ENCODE data around the gene PALLD. TPM values are rescaled to one million over a fixed set of nuclear protein-coding genes. Genes with fewer than 3 reads are reported as not detected.

PALLD gene
- total RNA-seq, 1 experiment from 2014 or later: 23.7 TPM

DNA sequence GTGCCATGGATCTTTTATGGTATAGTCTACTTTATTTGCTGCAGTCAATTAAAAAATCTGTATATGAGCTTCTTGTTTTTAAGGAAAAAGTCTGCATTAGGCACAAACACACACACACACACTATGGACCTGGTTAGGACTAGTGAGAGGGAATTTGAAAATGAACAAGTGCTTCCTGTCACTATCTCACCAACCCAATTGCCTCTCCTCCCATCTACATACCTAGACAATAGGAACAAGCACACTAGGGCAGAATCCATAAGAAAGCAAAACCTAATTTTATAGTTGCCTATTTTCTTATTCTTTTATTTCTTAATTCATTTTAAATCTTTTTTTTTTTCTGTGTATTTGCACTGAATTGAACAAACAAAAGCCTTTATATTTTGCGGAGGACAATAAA lies 22.7 kb downstream of the PALLD start:
- ATAC-seq: no peak
- H3K9me3 Mint-ChIP-seq: peaks cover 3% of the 10 kb centered on the region; the same call in 1 of the 2 replicates
- peaks cover 11% of the 10 kb centered on the region for H3K4me1 Mint-ChIP-seq
- H3K27me3 Mint-ChIP-seq (ENCODE audit: low read depth): no peaks in the 10 kb centered on the region
- DNase-seq (ENCODE audit: low spot score): no peak
- POLR2A ChIA-PET: no interaction called here
- TF ChIP-seq SOX15 (CRISPR knock-in tag; IDR thresholded peaks at IDR 0.05): no peak
- TF ChIP-seq RORB (CRISPR knock-in tag; IDR thresholded peaks at IDR 0.05): no peak
- TF ChIP-seq TCF7 (CRISPR knock-in tag; IDR thresholded peaks at IDR 0.05; ENCODE audit: low read depth): no peak
- no peak for TF ChIP-seq ZNF263 (CRISPR knock-in tag; IDR thresholded peaks at IDR 0.05; ENCODE audit: low read depth)
- no peak for TF ChIP-seq ETV6 (CRISPR knock-in tag; IDR thresholded peaks at IDR 0.05)
- H3K36me3 Mint-ChIP-seq: no peaks in the 10 kb centered on the region
- no peak overlapping the region for H3K4me3 Mint-ChIP-seq
- no peak overlapping the region for H3K27ac Mint-ChIP-seq
- CTCF ChIA-PET: no interaction called here

GRCh38 chr4:168521721-168522120 lies 24.9 kb downstream of the PALLD start:
- ChIA-PET POLR2A (no interaction called here), CTCF (no interaction called here)
- Mint-ChIP-seq H3K9me3 (peaks cover 3% of the 10 kb centered on the region; the same call in 1 of the 2 replicates), H3K27ac (no peak overlapping the region), H3K4me3 (no peak overlapping the region), H3K4me1 (peaks cover 11% of the 10 kb centered on the region), H3K36me3 (no peaks in the 10 kb centered on the region), H3K27me3 (ENCODE audit: low read depth) (no peaks in the 10 kb centered on the region)
- TF ChIP-seq TEAD1 (CRISPR knock-in tag; IDR thresholded peaks at IDR 0.05) (no peak), SOX15 (CRISPR knock-in tag; IDR thresholded peaks at IDR 0.05) (no peak), GABPB1 (CRISPR knock-in tag; IDR thresholded peaks at IDR 0.05) (no peak), SP1 (CRISPR knock-in tag; conservative IDR thresholded peaks at IDR 0.05) (no peak), ZNF317 (CRISPR knock-in tag; IDR thresholded peaks at IDR 0.05; ENCODE audit: borderline replicate concordance, low read depth) (no peak), ZNF416 (CRISPR knock-in tag; IDR thresholded peaks at IDR 0.05) (no peak), NFATC4 (CRISPR knock-in tag; IDR thresholded peaks at IDR 0.05) (no peak), PRRX2 (CRISPR knock-in tag; IDR thresholded peaks at IDR 0.05) (no peak)
- TF ChIP-seq, protein P1, sequence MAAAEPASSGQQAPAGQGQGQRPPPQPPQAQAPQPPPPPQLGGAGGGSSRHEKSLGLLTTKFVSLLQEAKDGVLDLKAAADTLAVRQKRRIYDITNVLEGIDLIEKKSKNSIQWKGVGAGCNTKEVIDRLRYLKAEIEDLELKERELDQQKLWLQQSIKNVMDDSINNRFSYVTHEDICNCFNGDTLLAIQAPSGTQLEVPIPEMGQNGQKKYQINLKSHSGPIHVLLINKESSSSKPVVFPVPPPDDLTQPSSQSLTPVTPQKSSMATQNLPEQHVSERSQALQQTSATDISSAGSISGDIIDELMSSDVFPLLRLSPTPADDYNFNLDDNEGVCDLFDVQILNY (CRISPR knock-in tag; IDR thresholded peaks at IDR 0.05): no peak
- TF ChIP-seq, protein P2, sequence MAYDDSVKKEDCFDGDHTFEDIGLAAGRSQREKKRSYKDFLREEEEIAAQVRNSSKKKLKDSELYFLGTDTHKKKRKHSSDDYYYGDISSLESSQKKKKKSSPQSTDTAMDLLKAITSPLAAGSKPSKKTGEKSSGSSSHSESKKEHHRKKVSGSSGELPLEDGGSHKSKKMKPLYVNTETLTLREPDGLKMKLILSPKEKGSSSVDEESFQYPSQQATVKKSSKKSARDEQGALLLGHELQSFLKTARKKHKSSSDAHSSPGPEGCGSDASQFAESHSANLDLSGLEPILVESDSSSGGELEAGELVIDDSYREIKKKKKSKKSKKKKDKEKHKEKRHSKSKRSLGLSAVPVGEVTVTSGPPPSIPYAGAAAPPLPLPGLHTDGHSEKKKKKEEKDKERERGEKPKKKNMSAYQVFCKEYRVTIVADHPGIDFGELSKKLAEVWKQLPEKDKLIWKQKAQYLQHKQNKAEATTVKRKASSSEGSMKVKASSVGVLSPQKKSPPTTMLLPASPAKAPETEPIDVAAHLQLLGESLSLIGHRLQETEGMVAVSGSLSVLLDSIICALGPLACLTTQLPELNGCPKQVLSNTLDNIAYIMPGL (CRISPR knock-in tag; IDR thresholded peaks at IDR 0.05): no peak
- TF ChIP-seq, protein P3, sequence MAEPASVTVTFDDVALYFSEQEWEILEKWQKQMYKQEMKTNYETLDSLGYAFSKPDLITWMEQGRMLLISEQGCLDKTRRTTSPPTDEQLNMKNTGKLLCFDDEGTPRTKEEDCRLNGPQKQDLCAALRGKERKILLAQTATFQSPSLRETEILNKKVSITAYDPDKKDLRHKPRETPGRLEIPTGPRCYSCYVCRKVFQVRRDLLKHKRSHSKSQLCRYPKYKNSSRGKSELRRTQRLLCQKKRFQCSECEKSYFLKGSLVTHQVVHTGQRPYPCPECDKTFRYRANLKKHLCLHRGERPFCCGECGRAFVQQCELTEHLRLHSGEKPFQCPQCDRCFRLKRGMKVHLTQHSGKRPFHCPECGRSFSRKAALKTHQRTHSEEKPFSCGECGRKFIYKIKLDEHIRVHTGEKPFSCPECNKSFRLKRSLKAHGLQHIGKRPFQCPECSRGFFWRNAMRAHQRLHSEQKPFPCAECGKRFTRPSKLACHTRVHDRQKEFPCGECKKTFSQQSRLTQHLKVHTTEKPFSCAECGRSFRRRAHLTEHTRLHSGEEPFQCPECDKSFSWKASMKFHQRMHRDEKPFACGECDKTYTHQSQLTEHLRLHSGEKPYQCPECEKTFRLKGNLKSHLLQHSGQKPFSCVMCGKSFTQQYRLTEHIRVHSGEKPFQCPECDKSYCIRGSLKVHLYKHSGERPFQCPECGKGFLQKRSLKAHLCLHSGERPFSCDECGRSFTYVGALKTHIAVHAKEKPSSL (CRISPR knock-in tag; conservative IDR thresholded peaks at IDR 0.05): no peak
- TF ChIP-seq, protein P4, sequence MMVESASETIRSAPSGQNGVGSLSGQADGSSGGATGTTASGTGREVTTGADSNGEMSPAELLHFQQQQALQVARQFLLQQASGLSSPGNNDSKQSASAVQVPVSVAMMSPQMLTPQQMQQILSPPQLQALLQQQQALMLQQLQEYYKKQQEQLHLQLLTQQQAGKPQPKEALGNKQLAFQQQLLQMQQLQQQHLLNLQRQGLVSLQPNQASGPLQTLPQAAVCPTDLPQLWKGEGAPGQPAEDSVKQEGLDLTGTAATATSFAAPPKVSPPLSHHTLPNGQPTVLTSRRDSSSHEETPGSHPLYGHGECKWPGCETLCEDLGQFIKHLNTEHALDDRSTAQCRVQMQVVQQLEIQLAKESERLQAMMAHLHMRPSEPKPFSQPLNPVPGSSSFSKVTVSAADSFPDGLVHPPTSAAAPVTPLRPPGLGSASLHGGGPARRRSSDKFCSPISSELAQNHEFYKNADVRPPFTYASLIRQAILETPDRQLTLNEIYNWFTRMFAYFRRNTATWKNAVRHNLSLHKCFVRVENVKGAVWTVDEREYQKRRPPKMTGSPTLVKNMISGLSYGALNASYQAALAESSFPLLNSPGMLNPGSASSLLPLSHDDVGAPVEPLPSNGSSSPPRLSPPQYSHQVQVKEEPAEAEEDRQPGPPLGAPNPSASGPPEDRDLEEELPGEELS (CRISPR knock-in tag; IDR thresholded peaks at IDR 0.05): no peak
- ATAC-seq (no peak), DNase-seq (ENCODE audit: low spot score) (no peak)

DNA sequence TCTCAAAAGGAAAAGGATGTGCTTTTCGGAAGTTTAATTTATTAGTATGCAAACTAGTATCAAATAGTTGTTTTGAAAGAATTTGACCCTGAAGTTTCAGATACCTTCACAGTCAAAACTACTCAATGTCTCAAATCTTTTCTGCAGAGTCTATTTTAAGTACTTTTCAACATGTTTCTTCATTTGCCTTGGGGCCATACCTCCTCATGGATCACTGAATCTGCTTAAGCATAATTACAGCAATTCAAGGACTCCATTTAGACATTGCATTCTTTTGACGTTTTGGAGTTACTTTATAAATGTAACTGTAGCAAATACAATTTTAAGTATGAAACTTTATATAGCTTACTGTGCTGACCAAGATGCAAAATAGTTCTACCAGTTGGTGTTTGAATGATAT lies 25.5 kb downstream of the PALLD start:
- H3K36me3 Mint-ChIP-seq: no peaks in the 10 kb centered on the region
- no peak overlapping the region for H3K4me3 Mint-ChIP-seq
- ATAC-seq (no peak), DNase-seq (ENCODE audit: low spot score) (no peak)
- no peaks in the 10 kb centered on the region for H3K27me3 Mint-ChIP-seq (ENCODE audit: low read depth)
- POLR2A ChIA-PET: no interaction called here
- peaks cover 3% of the 10 kb centered on the region; the same call in 1 of the 2 replicates for H3K9me3 Mint-ChIP-seq
- no peak overlapping the region for H3K27ac Mint-ChIP-seq
- H3K4me1 Mint-ChIP-seq: peaks cover 11% of the 10 kb centered on the region
- CTCF ChIA-PET: no interaction called here
- TF ChIP-seq CREB1 (CRISPR knock-in tag; IDR thresholded peaks at IDR 0.05): no peak
- no peak for TF ChIP-seq ZNF396 (CRISPR knock-in tag; IDR thresholded peaks at IDR 0.05; ENCODE audit: borderline replicate concordance)
- TF ChIP-seq ZNF423 (CRISPR knock-in tag; IDR thresholded peaks at IDR 0.05): no peak
- TF ChIP-seq ZNF532 (CRISPR knock-in tag; IDR thresholded peaks at IDR 0.05; ENCODE audit: borderline replicate concordance): no peak
- no peak for TF ChIP-seq SOX15 (CRISPR knock-in tag; IDR thresholded peaks at IDR 0.05)
- no peak for TF ChIP-seq MYBL2 (CRISPR knock-in tag; IDR thresholded peaks at IDR 0.05)
- TF ChIP-seq TEAD4 (CRISPR knock-in tag; IDR thresholded peaks at IDR 0.05): no peak

Data from WTC11 (cell line).